GM12878 (cell line): Measurements from ENCODE around the gene RBBP9.

Experiments
- BCL11A ChIP-seq: IDR thresholded peaks from 2 replicates; pipeline ENCODE4 v1.6.1; 2011; ENCODE audit warnings: low read depth, low read length
- CBX3 ChIP-seq: fragments of 200-600 bp; sonication (generic); IDR thresholded peaks from 2 replicates; pipeline ENCODE4 v1.6.1; 2016; ENCODE audit warnings: low read depth, borderline replicate concordance
- CREM ChIP-seq: IDR thresholded peaks from 2 replicates; pipeline ENCODE4 v1.6.1; 2014; ENCODE audit warnings: antibody characterized with exemption, low read depth
- GABPA ChIP-seq: IDR thresholded peaks from 2 replicates; pipeline ENCODE4 v1.6.1; 2014; ENCODE audit warnings: antibody characterized with exemption, low read depth, mild to moderate bottlenecking, inconsistent platforms
- PML ChIP-seq: IDR thresholded peaks from 2 replicates; pipeline ENCODE4 v1.6.1; 2012; ENCODE audit warnings: low read length, inconsistent platforms
- POLR2A ChIP-seq: IDR thresholded peaks from 2 replicates; pipeline ENCODE4 v1.6.1; 2011; ENCODE audit warnings: low read depth, mild to moderate bottlenecking, low read length
- YY1 ChIP-seq: IDR thresholded peaks from 2 replicates; pipeline ENCODE4 v1.6.1; 2011; ENCODE audit warnings: low read depth, mild to moderate bottlenecking, low read length
- TF ChIP-seq, protein P1 (sequence below): IDR thresholded peaks from 2 replicates; pipeline ENCODE4 v1.6.1; 2011; ENCODE audit warnings: borderline replicate concordance, low read depth, mild to moderate bottlenecking, moderate library complexity, mixed read lengths, low read length; ENCODE audit not compliant: insufficient read depth; ENCODE audit errors: extremely low read length
- TF ChIP-seq, protein P2 (sequence below): fragments of 150-350 bp; IDR thresholded peaks from 2 replicates; pipeline ENCODE4 v1.6.1; 2016; ENCODE audit warnings: low read depth, low read length
- TF ChIP-seq, protein P3 (sequence below): IDR thresholded peaks from 2 replicates; pipeline ENCODE4 v1.6.1; 2012; ENCODE audit warnings: low read length, inconsistent platforms
- TF ChIP-seq, protein P4 (sequence below): fragments of 450-650 bp; IDR thresholded peaks from 2 replicates; pipeline ENCODE4 v1.6.1; 2014; ENCODE audit warnings: mild to moderate bottlenecking
- TF ChIP-seq, protein P5 (sequence below), 3 experiments: IDR thresholded peaks in 2 of 3; conservative IDR thresholded peaks in 1 of 3; 2 replicates each; pipeline ENCODE4 v1.5.1; 2011; ENCODE audit warnings: low read depth in 3 of 3, low read length in 3 of 3, mild to moderate bottlenecking in 3 of 3, control low read depth in 2 of 3, moderate library complexity in 2 of 3, inconsistent platforms in 1 of 3, mixed read lengths in 1 of 3; ENCODE audit not compliant: control insufficient read depth in 2 of 3, insufficient read depth in 1 of 3; ENCODE audit errors: extremely low read depth in 1 of 3

DNA sequence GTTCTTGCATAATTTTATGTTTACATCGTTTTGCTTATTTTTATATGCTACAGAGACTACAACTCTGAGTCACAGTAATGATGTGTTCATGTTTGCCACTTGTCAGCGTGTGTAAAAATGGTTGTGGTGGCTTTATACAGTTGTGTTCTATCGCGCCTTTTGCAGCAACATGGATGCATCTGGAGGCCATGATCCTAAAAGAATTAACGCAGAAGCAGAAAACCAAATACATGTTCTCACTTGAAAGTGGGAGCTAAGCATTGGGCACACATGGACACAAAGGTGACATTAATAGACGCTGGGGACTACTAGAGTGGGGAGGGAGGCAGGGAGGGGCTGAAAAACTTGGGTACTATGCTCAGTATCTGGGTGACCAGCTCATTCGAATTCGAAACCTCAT lies 9.7 kb upstream of the RBBP9 start:
- TF ChIP-seq BCL11A = no peak
- TF ChIP-seq POLR2A = no peak
- TF ChIP-seq, protein P1, sequence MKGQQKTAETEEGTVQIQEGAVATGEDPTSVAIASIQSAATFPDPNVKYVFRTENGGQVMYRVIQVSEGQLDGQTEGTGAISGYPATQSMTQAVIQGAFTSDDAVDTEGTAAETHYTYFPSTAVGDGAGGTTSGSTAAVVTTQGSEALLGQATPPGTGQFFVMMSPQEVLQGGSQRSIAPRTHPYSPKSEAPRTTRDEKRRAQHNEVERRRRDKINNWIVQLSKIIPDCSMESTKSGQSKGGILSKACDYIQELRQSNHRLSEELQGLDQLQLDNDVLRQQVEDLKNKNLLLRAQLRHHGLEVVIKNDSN = no peak
- no peak for TF ChIP-seq CBX3
- TF ChIP-seq, protein P2, sequence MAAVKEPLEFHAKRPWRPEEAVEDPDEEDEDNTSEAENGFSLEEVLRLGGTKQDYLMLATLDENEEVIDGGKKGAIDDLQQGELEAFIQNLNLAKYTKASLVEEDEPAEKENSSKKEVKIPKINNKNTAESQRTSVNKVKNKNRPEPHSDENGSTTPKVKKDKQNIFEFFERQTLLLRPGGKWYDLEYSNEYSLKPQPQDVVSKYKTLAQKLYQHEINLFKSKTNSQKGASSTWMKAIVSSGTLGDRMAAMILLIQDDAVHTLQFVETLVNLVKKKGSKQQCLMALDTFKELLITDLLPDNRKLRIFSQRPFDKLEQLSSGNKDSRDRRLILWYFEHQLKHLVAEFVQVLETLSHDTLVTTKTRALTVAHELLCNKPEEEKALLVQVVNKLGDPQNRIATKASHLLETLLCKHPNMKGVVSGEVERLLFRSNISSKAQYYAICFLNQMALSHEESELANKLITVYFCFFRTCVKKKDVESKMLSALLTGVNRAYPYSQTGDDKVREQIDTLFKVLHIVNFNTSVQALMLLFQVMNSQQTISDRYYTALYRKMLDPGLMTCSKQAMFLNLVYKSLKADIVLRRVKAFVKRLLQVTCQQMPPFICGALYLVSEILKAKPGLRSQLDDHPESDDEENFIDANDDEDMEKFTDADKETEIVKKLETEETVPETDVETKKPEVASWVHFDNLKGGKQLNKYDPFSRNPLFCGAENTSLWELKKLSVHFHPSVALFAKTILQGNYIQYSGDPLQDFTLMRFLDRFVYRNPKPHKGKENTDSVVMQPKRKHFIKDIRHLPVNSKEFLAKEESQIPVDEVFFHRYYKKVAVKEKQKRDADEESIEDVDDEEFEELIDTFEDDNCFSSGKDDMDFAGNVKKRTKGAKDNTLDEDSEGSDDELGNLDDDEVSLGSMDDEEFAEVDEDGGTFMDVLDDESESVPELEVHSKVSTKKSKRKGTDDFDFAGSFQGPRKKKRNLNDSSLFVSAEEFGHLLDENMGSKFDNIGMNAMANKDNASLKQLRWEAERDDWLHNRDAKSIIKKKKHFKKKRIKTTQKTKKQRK = no peak
- TF ChIP-seq, protein P3, sequence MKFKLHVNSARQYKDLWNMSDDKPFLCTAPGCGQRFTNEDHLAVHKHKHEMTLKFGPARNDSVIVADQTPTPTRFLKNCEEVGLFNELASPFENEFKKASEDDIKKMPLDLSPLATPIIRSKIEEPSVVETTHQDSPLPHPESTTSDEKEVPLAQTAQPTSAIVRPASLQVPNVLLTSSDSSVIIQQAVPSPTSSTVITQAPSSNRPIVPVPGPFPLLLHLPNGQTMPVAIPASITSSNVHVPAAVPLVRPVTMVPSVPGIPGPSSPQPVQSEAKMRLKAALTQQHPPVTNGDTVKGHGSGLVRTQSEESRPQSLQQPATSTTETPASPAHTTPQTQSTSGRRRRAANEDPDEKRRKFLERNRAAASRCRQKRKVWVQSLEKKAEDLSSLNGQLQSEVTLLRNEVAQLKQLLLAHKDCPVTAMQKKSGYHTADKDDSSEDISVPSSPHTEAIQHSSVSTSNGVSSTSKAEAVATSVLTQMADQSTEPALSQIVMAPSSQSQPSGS = no peak; the same call in 1 of the 2 replicates
- TF ChIP-seq, protein P4, sequence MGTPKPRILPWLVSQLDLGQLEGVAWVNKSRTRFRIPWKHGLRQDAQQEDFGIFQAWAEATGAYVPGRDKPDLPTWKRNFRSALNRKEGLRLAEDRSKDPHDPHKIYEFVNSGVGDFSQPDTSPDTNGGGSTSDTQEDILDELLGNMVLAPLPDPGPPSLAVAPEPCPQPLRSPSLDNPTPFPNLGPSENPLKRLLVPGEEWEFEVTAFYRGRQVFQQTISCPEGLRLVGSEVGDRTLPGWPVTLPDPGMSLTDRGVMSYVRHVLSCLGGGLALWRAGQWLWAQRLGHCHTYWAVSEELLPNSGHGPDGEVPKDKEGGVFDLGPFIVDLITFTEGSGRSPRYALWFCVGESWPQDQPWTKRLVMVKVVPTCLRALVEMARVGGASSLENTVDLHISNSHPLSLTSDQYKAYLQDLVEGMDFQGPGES = no peak
- peak; percentile 10; the same call in 1 of the 2 replicates for TF ChIP-seq YY1
- TF ChIP-seq CREM = no peak
- TF ChIP-seq, protein P5, sequence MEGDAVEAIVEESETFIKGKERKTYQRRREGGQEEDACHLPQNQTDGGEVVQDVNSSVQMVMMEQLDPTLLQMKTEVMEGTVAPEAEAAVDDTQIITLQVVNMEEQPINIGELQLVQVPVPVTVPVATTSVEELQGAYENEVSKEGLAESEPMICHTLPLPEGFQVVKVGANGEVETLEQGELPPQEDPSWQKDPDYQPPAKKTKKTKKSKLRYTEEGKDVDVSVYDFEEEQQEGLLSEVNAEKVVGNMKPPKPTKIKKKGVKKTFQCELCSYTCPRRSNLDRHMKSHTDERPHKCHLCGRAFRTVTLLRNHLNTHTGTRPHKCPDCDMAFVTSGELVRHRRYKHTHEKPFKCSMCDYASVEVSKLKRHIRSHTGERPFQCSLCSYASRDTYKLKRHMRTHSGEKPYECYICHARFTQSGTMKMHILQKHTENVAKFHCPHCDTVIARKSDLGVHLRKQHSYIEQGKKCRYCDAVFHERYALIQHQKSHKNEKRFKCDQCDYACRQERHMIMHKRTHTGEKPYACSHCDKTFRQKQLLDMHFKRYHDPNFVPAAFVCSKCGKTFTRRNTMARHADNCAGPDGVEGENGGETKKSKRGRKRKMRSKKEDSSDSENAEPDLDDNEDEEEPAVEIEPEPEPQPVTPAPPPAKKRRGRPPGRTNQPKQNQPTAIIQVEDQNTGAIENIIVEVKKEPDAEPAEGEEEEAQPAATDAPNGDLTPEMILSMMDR (IDR thresholded peaks at IDR 0.05 in 2 of 3, conservative IDR thresholded peaks at IDR 0.05 in 1 of 3; ENCODE audit: control insufficient read depth in 2 of 3, extremely low read depth in 1 of 3, insufficient read depth in 1 of 3, low read depth in 3 of 3, low read length in 3 of 3) = no peak
- no peak for TF ChIP-seq GABPA
- TF ChIP-seq PML = no peak
